HTR-8/SVneo (cell line): ENCODE measurements around the gene PRRC2B.
A peak's percentile ranks its signal among the peaks of the same experiment; 100 is the strongest.

ENCODE experiments used
- DNase-seq: peaks from one replicate; pipeline ENCODE4 v3.0.0; 2011; ENCODE audit warnings: low spot score, mixed read lengths; ENCODE audit not compliant: insufficient read length
- FAIRE-seq: peaks from 2 replicates; lab custom pipeline; 2011; peaks lifted over from hg19 to GRCh38; lab: Jason Lieb, UNC

Gene PRRC2B

DNA sequence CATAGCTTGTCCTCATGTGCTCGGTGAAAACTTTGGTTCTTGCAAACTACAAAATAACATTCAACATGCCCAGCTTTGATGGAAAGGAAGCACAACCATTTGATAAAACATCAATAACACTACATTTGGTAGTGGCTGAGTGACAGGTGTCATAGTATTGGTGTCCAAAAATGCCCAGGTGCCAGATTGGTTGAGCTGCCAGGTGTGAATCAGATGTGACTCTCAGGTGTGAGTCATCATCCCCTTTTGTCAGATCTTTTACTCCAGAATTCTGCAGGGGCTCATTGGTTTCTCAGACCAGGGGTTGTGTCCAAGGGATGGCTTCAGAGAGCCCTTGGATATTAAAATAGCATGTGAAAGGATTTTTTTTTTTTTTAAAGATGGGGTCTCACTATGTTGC is 86.4 kb downstream of the PRRC2B start:
- DNase-seq (no peak), FAIRE-seq (no peak)

DNA sequence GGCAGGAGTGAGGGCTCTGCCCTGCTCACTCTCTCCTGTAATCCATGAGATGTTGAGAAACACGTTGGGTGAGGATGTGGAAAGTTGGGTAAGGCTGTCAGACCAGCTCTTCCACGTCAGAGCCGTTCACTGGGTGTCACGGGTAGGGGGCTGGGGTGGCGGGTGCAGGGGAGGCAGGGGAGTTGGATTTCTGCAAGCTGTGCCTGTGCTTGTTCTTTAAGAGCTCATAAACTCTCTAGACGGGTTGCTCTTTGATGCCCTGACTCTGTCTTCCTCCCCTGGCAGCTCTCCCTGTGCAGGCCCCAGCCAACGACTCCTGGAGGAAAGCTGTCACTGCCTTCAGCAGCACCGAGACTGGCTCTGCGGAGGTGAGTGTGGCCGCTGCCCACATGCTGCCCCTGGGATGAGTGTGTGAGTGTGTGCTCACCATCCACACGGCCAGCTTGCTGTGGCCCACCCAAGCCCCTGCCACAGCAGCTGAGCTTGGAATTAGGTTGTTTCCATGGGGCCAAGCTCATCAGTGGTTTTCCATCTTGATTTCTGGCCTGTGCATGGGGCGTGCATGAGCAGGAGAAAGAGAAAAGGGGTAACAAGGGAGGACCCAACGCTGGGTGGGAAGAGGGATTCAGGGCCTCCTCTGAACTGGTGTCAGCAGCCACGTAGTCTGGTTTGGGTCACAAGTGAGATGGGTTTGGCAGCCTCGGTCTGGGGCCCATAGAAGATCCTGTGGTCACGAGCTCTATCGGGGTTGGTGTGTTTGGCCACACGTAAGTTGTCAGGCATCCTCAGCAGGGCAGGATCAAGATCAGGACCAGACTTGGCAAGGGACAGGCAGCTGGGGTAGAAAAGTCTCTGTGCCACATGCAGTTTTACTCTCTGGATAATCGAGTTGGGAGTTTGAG is 87.8 kb downstream of the PRRC2B start:
- no peak for FAIRE-seq
- no peak for DNase-seq

DNA sequence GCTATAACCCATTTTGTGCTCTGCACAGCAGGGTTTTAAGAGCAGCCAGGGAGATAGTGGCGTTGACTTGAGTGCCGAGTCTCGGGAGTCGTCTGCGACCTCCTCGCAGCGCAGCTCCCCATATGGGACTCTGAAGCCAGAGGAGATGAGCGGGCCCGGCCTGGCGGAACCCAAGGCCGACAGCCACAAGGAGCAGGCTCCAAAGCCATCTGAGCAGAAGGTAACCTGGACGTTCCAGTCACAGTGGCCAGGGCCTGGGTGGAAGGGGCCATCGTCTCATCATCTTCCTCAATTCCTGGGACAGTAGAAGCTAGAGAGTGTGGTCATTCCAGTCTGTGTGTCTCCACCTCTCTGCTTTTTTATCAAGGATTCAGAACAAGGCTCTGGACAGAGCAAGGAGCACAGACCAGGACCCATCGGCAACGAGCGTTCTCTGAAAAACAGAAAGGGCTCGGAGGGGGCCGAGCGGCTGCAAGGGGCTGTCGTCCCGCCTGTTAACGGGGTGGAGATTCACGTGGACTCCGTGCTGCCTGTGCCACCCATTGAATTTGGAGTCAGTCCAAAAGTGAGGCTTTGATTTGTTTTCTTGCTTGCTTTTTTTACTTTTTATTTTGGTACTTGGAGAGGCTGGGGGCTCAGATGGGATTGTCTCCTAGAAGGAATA is 88.6 kb downstream of the PRRC2B start:
- DNase-seq (no peak), FAIRE-seq (no peak)

DNA sequence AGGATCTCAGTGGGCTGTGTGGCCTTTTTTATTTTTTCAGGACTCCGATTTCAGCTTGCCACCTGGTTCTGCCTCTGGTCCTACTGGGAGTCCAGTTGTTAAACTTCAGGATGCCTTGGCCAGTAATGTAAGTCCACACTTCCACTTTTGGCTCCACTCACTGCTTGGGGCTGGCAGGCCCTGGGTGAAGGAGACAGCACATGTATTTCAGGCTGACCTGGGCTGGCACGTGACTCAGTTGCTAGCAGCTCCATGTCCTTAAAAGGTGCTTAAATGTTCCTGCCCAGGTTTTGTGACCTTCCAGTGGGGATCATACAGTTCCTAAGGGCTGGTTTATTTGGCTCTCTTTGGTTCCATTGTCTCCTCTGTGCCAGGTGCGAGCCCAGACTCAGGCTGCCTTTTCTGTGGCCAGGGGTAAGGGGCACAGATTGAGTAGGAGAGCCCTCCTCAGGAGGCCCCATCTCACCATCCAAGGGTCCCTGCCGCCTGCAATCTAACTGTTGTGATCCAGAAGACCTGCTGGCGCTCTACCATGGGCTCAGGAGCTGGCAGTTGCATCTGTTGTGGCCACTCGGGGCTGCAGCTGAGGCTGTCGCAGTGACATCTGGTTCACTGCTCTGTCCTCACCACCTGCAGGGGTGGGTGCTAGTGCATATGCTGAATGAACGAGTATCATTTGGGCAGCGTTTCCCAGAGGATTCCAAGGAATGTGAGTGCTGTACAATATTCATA is 89.6 kb downstream of the PRRC2B start:
- FAIRE-seq (no peak), DNase-seq (no peak)

DNA sequence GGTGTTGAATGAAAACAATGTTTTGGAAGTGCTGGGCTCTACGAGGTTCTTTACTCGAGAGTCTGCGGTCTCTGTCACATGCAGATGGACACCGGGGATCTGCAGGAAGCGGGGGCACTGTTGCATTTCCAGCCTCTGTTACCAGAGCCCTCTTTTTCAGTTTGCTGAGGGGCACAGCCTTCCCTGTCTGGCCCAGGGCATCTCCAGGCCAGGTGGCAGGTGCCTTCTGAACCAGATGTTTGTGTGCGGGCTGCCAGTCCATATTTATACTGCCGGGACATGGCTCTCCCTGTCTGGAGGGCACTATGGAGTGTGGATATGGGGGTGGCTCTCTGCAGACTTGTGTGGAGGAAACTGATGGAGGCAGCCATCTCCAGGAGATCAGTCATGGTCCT is 90.2 kb downstream of the PRRC2B start:
- FAIRE-seq: no peak
- DNase-seq: no peak

DNA sequence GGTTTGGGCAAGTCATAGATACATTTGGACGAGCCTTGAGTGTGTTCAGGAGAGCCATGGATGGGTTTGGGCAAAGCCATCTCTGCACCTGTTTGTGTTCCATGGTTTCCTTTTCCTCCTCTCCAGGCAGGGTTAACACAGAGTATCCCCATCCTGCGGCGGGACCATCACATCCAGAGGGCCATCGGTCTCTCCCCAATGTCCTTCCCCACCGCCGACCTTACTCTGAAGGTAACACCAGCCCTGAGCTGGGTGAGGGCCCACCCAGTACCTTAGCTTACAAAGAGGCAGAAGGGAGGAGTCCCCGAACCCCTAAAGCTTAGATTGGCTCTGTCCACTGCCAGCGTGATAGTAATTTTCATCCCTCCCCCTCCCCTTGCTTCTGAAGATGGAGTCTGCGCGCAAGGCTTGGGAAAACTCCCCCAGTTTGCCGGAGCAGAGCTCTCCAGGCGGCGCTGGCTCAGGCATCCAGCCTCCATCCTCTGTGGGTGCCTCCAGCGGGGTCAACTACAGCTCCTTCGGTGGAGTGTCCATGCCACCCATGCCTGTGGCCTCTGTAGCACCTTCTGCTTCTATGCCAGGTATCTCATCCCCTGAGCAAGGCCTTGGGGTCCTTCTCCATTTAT is 90.8 kb downstream of the PRRC2B start:
- DNase-seq (no peak), FAIRE-seq (no peak)

DNA sequence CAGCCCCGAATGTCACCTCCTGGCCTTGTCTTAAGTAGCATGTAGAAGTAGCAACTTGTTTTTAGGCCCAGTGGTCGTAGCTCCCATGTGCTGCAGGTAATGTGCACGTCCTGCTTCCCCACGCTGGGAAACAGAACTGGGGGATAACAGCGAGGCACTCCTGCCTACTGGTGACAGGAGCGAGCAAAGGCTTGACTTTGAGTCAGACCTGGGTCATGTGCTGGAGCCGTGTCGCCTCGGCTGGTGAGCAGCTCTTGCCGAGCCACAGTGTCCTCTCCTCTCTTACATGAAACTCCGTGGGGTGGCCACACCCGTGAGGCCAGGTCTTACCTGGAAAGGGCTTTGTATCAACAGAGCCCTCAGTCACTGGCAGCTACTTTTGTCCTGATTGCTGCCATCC is 91.3 kb downstream of the PRRC2B start:
- DNase-seq (no peak), FAIRE-seq (no peak)

DNA sequence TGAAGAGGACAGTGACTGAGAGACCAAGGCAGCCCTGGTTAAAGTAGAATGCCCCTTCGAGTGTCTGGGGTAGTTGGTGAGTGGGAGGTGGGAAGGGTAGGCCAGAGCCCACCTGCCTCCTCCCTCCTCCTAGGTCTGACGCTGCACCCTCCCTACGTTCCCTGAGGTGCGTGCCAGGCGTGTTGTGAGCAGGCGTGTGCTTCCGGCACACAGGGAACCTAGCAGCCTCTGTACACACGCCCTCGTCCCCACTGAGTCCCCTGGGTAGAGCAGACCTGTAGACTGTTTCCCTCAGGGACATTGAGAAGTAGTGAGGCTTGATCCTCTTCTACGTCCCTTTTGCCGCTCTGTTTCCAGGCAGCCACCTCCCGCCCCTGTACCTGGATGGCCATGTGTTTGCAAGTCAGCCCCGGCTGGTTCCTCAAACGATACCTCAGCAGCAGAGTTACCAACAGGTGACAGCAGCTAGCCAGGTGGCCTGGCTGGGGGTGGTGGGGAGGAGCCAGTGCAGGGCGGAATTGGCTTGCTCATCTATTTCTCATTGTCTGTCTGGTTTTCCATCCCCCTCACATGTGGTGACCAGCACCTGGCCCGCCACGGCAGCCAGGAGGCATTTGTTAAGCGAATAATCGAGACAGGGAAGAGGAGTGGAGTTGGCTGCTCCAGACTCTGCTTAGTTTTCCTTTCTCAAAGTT is 92.0 kb downstream of the PRRC2B start:
- DNase-seq: no peak
- FAIRE-seq: peak; percentile 36

DNA sequence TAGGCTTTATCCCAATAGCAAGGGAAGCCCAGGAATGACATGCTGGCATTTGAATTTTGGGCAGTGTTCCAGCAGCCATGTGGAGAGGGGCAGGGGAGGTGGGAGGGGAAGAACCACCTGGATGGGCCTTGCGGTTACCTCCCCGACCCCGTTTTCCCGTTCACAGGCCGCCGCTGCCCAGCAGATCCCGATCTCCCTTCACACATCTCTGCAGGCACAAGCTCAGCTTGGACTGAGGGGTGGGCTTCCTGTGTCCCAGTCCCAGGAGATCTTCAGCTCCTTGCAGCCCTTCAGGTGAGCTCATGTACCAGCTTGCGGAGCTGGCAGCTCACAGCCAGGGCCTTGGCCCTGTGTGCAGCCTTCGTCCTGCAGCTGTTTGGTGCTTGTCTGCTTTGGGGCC is 93.1 kb downstream of the PRRC2B start:
- no peak for FAIRE-seq
- DNase-seq: no peak

DNA sequence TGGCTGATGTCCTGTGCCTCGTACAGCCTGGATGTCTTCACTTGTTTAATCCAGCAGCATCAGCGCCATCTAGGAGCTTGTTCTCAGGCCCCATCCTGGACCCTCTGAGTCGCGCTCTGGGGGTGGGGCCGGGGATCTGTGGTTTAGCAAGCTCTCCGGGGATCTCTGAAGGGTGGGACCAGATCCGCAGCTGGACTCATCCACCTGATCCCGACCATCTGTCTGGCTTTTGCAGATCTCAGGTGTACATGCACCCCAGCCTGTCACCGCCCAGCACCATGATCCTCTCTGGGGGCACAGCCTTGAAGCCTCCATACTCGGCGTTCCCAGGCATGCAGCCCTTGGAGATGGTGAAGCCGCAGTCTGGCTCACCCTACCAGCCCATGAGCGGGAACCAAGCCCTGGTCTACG is 93.7 kb downstream of the PRRC2B start:
- FAIRE-seq: no peak
- DNase-seq: no peak

DNA sequence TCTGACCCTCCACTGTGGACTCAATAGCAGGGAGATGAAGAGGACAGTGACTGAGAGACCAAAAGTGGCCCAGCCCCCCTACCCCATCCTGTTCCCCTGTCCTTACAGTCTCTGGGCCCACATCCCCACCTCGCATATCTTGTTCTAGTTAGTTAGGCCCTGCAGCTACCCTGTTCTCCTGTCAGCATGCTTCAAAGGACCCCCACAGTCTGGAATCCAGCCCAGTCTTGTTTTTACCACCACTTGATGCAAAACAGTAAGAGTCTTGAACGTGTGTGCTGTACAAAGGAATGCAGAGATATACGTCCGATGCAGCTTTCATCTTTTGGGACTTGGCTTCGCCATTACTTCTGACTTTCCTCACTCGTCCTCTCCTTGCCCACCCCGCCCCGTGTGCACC is 96.6 kb downstream of the PRRC2B start:
- DNase-seq (no peak), FAIRE-seq (no peak)

DNA sequence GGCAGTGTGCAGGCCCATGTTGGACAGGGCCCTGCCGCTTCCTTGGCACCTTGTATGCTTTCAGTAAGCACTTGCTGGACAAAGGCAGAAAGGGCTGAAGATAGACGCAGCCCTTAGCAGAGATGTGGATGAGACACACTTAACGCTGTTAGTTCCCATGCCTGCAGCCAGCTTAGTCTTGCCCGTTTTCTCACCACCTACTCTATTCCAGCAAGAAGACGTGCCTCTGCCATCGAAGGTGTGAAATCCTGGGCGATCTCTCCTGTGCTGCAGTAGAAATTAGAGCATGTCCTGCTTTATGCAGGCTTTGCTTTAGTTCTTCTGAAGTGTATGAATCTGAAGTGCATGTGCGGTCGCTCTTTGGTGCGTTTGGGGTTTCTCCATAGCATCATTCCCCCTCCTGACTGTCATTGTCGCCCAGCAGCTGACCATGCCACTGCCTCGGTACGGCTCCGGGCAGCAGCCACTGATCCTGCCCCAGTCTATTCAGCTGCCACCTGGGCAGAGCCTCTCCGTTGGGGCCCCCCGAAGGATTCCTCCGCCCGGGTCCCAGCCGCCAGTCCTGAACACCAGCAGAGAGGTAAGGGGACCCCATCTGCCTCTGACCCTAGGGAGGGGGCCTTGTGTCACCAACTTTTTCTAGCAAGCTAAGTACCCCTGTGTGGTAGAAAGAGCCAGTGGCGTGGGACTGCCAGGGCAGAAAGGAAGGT is 97.3 kb downstream of the PRRC2B start:
- DNase-seq (no peak), FAIRE-seq (no peak)

DNA sequence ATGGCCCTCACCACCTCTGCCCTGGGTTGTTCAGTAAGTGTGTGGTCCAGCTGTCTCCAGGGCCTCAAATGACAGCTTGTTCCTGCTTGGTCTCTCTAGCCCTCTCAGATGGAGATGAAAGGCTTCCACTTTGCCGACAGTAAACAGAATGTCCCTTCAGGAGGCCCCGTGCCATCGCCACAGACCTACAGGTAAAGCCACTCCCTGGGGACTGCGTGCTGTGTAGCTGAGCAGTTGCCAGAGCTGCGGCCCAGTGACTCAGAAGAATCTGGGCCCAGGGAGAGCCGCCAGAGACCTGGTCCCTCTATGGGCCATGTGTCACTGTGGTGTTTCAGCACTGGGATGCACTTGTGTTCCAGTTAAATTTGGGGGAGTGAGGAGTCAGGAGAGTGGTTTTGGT is 98.2 kb downstream of the PRRC2B start:
- FAIRE-seq (no peak), DNase-seq (no peak)

DNA sequence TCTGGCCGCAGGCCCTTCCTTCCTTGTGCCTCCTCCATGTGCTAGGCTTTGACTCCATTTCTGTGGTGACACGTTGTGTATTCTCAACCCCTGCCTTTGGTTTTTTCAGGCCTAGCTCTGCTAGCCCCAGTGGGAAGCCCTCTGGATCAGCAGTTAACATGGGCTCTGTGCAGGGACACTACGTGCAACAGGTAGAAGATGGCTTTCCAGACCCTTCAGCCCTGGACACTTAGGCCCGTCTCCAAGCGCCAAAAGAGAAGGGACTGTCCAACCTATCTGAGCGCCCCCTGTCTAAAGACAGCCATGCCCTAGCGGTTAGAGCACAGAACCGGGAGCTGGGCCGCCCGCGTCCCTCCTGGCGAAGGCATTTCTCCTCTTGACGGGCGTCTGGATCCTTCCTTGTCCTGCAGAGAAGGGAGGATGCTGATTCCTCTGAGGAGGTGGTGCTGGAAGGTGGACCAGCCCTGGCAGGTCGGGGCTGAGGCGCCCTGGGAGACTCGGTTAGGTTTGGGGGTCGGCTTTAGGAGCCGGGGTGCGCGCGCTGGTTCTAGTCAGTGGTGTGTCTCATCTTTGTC is 100.5 kb downstream of the PRRC2B start:
- FAIRE-seq: no peak
- no peak for DNase-seq

DNA sequence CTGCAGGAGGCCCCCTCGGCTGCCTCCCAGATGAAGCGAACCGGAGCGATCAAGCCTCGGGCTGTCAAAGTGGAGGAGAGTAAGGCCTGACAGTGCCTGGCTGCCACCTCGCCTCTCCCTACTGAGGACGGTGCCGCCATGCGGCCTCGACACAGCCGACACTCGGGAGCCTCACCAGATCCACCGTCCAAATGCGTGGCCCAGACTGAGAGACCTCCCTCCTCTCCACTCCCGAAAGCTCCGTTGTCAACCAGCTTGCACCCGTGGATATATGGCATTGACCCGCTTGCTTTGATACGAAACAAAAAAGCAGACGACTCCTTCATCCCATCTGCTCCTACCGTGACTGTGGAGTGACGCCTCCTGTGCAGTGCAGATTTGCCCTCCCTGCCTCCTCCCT is 101.9 kb downstream of the PRRC2B start:
- FAIRE-seq (no peak), DNase-seq (no peak)

DNA sequence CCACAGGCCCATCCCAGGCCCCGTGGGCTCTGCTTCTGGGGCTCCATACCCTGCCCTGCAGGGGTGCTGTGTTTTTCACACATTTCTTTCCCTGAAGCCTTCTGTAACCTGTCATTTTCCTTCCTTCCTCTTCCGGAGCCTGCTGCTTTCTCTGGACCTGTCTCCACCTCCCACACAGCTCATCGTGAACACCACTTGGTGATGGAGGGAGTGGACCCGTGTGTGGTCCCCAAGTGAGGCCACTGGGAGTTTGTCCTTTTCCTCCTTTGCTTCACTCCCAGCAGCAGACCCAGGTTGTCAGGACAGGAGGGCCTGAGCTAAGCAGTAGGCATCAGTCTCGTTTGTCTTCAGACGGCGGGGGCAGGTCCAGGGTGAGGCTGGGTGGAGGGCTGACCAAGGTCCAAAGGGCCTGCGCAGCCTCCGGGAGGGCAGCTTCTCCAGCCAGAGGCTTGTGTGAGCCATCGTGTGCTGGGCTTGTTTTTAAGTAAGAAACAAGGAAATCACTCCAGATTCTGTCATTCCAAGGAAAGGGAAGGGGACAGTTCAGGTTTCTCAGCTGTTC is 103.0 kb downstream of the PRRC2B start:
- FAIRE-seq (no peak), DNase-seq (no peak)

DNA sequence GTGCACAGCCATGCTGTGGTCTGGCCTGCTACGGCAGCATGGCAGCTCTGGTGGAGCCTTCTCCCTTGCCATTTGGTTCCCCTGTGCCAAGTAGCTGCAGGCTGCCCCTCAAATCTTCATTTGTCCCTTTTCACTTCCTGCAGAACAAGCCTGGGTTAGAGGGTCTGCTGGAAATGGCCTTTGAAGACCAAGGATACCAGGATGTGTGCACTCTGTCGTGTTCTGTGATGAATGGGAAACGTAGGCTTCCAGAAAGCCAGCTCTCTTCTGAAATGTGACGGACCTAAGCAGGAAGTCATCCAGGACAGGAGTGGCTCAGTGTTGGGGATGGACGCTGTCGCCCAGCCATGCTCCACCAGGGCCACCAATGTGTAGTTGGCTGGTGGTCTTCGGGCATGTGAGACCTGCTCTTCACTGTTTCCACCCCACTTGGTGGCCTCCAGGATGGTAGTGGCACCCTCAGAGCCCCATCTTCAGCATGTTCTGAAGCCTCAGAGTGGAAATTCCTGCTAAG is 105.4 kb downstream of the PRRC2B start:
- FAIRE-seq: no peak
- DNase-seq: no peak

DNA sequence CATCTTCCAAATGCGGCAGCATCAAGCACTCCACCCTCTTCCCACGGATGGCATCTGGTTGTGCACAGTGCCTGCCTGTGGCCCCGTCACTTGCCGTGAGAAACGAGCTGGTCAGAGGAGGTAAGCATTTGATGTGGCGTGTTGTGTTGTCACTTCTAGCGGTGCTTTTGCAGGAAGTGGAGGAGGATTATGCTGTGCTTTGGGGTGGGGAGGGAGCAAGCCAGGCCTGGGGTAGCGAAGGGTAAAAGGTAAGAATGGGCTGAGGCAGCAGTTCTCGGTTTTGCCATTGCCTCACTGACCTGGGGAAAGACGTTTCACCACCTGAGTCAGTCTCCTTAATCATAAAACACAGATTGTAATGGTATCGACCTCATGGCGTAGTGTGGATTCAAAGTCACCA is 106.5 kb downstream of the PRRC2B start:
- DNase-seq (no peak), FAIRE-seq (no peak)
